ENCODE data around the gene CSK. TPM values are rescaled to one million over a fixed set of nuclear protein-coding genes. Genes with fewer than 3 reads are reported as not detected.

The CSK gene
- total and polyA plus RNA-seq, 4 donors, result 6.9 to 41.7 (median 24.1) TPM

GRCh38 chr15:74812533-74812932 lies 30.7 kb downstream of the CSK start, which contains the start of gene LMAN1L:
Gene LMAN1L (plus strand): TSS chr15:74812835. CDS start chr15:74812855, 20 bp downstream.
- Histone ChIP-seq H3K4me3 (ENCODE audit: low read depth in 1 of 3, low read length in 3 of 3) (no peak within 1 kb of the TSS), H3K9ac (ENCODE audit: low read depth in 1 of 2, low read length in 2 of 2) (no peak within 1 kb of the TSS), H3K27me3 (ENCODE audit: control insufficient read depth in 4 of 4, insufficient read depth in 4 of 4, low read length in 3 of 4) (no peaks in the 10 kb centered on the region), H3K27ac (ENCODE audit: low read depth in 1 of 2, low read length in 2 of 2) (no peak within 1 kb of the TSS), H3K9me3 (ENCODE audit: control insufficient read depth in 4 of 4, low read length in 3 of 4) (no peaks in the 10 kb centered on the region), H3K36me3 (ENCODE audit: control insufficient read depth in 4 of 4, insufficient read depth in 3 of 4, low read depth in 1 of 4, low read length in 3 of 4) (no peaks in the 10 kb centered on the region), H3K4me1 (ENCODE audit: control insufficient read depth in 4 of 4, insufficient read depth in 4 of 4, low read length in 3 of 4) (peaks cover 2 to 17% (median 7%) of the 10 kb centered on the region in 4 donors)
- 81% methylated on average over 12 of the region's 12 CpGs for WGBS
- TF ChIP-seq REST (IDR thresholded peaks at IDR 0.05), result no peak
- no peak for TF ChIP-seq GABPA (IDR thresholded peaks at IDR 0.05 in 1 of 2, conservative IDR thresholded peaks at IDR 0.05 in 1 of 2)
- no peak for TF ChIP-seq EGR1 (IDR thresholded peaks at IDR 0.05; ENCODE audit: low read depth in 2 of 2)
- no peak for TF ChIP-seq NR2F2 (IDR thresholded peaks at IDR 0.05)
- no peak for TF ChIP-seq ATF3 (IDR thresholded peaks at IDR 0.05)
- no peak for TF ChIP-seq MAX (IDR thresholded peaks at IDR 0.05)
- TF ChIP-seq FOXA1 (IDR thresholded peaks at IDR 0.05), result no peak
- no peak for DNase-seq (ENCODE audit: low spot score)

GRCh38 chr15:74815121-74815934 lies 33.4 kb downstream of the CSK start:
- H3K27ac ChIP-seq (ENCODE audit: low read depth in 1 of 2, low read length in 2 of 2), result no peak overlapping the region
- H3K9ac ChIP-seq (ENCODE audit: low read depth in 1 of 2, low read length in 2 of 2), result no peak overlapping the region
- WGBS, result 72% methylated on average over 10 of the region's 10 CpGs
- H3K4me1 ChIP-seq (ENCODE audit: control insufficient read depth in 4 of 4, insufficient read depth in 4 of 4, low read length in 3 of 4), result peaks cover 2 to 9% (median 5%) of the 10 kb centered on the region in 4 donors
- H3K36me3 ChIP-seq (ENCODE audit: control insufficient read depth in 4 of 4, insufficient read depth in 3 of 4, low read depth in 1 of 4, low read length in 3 of 4), result no peaks in the 10 kb centered on the region
- no peak overlapping the region for H3K4me3 ChIP-seq (ENCODE audit: low read depth in 1 of 3, low read length in 3 of 3)
- TF ChIP-seq YY1 (IDR thresholded peaks at IDR 0.05), result peak; percentile 43
- TF ChIP-seq ZBTB33 (IDR thresholded peaks at IDR 0.05), result no peak
- TF ChIP-seq CTCF (IDR thresholded peaks at IDR 0.05; ENCODE audit: low read depth, low read length, missing input control), result no peak
- TF ChIP-seq HNF4A (conservative IDR thresholded peaks at IDR 0.05), result peak; percentile 8 to 23
- no peak for TF ChIP-seq HNF4G (IDR thresholded peaks at IDR 0.05)
- TF ChIP-seq GABPA (IDR thresholded peaks at IDR 0.05 in 1 of 2, conservative IDR thresholded peaks at IDR 0.05 in 1 of 2), result no peak
- TF ChIP-seq REST (IDR thresholded peaks at IDR 0.05), result peak; percentile 42
- no peak for TF ChIP-seq MAX (IDR thresholded peaks at IDR 0.05)
- peak; percentile 10 for TF ChIP-seq SP1 (IDR thresholded peaks at IDR 0.05)
- no peak for TF ChIP-seq FOXA2 (IDR thresholded peaks at IDR 0.05)
- TF ChIP-seq ATF3 (IDR thresholded peaks at IDR 0.05), result no peak
- TF ChIP-seq NR2F2 (IDR thresholded peaks at IDR 0.05), result no peak
- no peak for TF ChIP-seq RAD21 (IDR thresholded peaks at IDR 0.05)
- TF ChIP-seq EGR1 (IDR thresholded peaks at IDR 0.05; ENCODE audit: low read depth in 2 of 2), result no peak
- H3K27me3 ChIP-seq (ENCODE audit: control insufficient read depth in 4 of 4, insufficient read depth in 4 of 4, low read length in 3 of 4), result no peaks in the 10 kb centered on the region
- H3K9me3 ChIP-seq (ENCODE audit: control insufficient read depth in 4 of 4, low read length in 3 of 4), result no peaks in the 10 kb centered on the region
- DNase-seq (ENCODE audit: low spot score), result no peak
